T-helper 1 cell (primary cell): ENCODE results near the gene ORAI1.
A peak's percentile ranks its signal among the peaks of the same experiment; 100 is the strongest.
"Not testable (repeated sequence)": the region's sequence is repeated elsewhere in the genome, so short reads cannot be mapped to it uniquely, and the experiment has no call there.

Source experiments
- DNase-seq, 5 donors: peaks; one replicate each; pipeline ENCODE4 v3.0.0-alpha.2; 2012 to 2020

ORAI1 gene

DNA sequence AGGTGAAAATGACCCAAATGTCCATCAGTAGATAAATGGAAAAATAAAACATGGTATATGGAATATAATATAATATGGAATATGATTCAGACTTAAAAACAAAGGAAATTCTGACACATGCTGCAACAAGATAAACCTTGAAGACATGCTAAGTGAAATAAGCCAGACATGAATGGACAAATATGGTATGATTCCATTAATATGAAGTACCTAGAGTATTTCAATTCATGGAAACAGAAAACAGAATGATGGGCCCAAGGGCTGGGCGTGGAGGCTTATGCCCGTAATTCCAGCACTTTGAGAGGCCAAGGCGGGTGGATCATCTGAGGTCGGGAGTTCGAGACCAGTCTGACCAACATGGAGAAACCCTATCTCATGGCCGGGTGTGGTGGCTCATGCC lies 22.7 kb upstream of the ORAI1 start:
- DNase-seq: no peak

DNA sequence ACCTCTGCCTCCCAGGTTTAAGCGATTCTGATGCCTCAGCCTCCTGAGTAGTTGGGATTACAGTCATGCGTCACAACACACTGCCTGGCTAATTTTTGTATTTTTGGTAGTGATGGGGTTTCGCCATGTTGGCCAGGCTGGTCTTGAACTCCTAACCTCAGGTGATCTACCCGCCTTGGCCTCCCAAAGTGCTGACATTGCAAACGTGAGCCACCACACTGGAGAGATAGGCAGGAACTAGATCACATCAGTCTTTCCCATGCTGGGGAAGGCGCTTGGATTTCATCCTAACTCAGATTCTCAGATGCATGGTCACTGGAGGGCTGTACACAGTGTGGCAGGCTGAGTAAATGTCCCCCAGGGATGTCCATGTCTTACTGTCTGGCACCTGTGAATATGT lies 18.0 kb upstream of the ORAI1 start:
- DNase-seq: no peak

DNA sequence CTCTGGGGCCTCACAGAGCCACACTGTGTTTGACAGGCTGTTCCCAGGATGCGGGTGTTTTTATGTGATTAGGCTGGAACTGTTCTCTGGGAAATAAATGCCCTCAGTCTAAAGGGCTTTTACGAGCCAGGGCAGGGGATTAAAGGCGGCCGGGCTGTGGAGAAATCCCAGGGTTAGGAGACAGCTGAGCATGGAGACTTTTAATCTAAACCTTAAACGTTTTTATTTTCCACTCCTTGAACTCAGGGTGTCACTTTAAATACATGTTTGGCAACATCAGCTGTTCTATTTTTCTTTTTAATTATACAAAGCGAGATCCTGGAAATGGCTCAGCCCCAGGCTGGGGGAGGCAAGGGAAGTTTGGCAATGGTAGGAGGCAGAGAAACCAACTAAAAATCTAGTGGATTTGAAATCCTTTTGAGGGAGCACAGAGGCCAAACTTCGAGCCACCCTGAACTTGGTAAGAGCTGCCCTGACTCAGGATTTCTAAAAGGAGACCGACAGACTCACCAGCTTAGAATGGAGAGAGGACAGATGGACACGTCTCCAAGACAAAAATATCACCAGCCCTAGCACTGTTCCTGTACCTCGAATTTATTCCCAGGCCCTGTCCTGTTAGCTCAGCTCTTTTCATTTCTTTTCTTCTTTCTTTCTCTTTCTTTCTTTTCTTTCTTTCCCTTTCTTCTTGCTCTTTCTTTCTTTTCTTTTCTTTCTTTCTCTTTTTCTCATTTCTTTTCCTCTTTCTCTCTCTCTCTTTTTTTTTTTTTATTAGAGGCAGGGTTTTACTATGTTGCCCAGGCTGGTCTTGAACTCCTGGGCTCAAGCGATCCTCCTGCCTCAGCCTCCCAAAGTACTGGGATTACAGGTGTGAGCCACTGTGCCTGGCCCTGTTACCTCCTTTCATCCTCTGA lies 15.8 kb upstream of the ORAI1 start:
- no peak for DNase-seq

DNA sequence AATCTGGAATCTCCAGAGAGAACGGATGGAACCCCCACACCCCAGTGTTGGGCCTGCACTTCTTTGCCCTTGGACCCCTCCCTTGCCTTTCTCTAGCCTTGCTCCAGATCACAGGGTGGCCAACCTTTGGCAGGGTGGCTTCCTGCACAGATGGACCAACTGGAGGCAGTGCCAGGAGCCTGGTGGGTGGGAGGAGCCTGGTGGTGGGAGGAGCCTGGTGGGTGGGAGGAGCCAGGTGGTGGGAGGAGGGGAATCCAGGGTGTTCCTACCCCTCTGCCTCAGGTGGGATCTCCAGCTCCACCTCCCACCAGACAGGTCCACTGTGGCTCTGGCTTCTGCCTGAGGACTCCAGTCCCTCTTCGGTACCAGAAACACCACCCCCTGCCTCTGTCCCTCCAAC lies 15.0 kb upstream of the ORAI1 start:
- DNase-seq: no peak

DNA sequence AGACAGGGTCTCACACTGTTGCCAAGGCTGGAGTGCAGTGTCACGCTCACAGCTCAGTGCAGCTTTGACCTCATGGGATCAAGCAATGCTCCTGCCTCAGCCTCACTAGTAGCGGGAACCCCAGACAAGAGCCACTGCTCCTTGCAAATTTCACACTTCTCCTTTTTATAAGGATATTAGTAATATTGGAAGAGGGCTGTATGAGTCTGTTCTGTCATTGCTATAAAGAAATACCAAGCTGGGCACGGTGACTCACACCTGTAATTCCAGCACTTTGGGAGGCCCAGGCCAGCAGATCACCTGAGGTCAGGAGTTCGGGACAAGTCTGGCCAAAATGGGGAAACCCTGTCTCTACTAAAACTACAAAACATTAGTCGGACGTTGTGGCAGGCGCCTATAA lies 12.9 kb upstream of the ORAI1 start:
- DNase-seq: no peak

DNA sequence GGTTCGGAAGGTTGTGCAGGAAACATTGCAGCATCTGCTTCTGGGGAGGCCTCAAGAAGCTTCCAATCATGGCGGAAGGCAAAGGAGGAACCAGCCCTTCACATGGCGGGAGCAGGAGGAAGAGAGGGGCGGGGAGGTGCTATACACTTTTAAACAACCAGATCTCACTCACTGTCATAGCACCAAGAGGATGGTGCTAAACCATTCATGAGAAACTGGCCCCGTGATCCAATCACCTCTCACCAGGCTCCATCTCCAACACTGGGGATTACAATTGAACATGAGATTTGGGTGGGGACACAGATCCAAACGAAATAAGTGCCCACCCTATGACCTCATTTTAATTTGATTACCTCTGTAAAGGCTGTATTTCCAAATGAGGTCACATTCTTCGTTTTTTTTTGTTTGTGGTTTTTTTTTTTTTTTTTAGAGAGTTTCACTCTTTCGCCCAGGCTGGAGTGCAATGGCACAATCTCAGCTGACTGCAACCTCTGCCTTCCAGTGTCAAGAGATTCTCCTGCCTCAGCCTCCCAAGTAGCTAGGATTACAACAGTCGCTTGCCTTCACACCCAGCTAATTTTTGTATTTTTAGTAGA lies 11.4 kb upstream of the ORAI1 start:
- no peak for DNase-seq

DNA sequence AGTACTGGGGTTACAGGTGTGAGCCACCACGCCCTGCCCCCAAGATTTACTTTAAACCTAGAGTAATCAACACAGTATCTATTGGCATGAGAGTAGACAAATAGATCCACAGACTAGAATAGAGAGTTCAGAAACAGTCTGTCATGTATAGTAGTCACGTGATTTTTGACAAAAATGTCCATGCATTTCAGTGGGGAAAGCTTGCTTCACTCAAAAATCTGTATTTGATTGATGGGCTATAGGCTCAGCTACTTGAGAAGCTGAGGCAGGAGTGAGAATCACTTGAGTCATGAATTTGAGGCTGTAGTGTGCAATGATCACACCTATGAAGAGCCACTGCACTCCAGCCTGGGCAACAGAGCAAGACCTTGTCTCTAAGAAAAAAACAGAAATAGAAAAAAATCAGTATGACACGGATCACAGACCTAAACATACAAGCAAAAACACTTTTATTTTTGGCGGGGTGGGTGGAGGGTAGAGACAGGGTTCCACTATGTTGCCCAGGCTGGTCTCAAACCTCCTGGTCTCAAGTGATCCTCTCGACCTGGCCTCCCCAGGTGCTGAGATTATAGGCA lies 7.6 kb upstream of the ORAI1 start:
- no peak for DNase-seq

DNA sequence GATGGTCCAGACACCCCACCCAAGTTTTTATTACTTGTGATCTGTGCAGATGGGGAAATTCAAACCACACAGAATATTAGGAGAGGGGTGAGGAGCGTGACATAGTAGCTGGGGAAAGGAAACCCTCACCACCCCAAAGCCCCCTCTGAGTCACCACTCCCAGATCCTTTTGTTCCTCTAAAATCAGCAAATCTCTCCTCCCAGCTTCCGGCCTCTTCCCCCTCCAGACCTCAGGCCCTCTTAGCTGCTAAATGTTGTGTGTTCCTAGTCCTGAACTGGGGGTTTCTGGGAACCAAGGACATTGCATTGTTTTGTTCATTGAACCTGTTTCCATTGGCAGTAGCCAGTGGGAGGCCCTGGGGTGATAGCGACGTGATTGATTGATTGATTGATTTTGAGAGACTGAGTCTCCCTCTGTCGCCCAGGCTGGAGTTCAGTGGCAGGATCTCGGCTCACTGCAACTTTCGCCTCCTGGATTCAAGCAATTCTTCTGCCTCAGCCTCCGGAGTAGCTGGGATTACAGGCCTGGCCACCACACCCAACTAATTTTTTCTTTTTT lies 5.9 kb upstream of the ORAI1 start:
- DNase-seq: no peak

DNA sequence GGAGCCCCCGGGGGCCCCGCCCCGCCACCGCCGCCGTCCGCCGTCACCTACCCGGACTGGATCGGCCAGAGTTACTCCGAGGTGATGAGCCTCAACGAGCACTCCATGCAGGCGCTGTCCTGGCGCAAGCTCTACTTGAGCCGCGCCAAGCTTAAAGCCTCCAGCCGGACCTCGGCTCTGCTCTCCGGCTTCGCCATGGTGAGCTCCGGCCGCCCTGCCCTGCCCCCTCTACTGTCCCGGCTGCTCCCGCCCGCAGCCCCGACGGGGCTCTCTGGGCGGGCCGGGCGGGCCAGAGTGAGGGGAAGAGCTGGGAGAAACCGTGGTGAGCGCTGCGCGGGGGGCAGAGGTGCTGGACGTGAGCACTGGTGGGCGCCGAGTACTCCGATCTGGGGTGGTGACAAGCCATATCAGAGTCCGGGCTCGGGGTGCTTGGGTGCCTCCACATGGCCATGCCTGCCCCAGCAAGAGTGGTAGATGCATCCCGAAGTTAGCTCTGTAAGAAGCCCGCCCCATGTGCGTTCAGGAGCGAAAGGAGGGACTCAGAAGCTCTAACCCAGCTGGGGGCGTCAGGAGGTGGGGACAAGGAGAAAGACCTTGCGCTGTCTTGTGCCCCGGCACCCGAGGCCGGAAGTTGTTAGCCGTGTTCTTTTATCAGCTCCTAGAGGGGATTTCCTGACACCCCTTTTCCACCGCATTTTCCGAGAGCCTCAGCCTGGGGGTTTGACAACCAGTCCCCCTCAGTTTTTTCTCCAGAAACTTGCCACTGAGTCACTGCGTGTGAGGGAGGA lies 717 bp downstream of the ORAI1 start:
- peak; percentile 68 to 80 (median 79) for DNase-seq

DNA sequence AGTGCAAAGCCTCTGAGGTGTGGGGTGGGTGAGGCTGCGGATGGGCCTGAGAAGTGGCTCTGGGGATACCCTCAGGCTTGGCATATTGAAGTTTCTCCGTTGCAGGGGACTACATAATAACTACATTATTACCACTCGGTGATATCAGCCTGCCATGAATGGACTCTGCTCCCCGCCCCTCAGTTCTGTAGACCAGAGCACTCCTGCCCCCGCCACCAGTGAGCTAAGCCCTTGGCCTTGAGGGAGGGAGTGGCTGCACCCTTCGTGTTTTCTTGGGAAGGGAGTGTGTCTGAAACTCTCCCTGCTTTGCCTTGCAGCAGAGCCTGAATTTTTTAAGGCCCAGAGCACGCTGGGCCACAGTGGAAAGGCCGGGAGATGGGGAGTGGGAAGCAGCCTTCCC lies 1.7 kb downstream of the ORAI1 start:
- no peak for DNase-seq

DNA sequence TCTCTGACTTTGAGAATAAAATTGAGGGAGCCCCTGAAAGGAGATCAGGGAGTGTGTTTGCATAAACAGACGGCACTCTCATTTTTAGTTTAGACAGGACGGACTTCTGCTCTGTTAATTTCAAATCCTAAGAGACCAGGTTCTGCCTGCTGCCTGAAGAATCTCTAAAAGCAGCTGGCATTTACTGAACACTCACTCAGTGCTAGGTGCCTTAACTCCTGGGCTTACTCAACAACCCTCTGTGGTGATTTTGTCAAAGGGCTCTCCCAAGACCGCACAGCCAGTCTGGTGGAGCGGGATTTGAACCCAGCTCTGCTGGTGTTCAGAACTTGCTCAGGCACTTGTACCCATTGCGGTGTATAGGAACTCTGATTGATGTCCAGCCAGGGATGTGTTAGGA lies 2.2 kb downstream of the ORAI1 start:
- peak in 1 of 5 donors; percentile 34 for DNase-seq

DNA sequence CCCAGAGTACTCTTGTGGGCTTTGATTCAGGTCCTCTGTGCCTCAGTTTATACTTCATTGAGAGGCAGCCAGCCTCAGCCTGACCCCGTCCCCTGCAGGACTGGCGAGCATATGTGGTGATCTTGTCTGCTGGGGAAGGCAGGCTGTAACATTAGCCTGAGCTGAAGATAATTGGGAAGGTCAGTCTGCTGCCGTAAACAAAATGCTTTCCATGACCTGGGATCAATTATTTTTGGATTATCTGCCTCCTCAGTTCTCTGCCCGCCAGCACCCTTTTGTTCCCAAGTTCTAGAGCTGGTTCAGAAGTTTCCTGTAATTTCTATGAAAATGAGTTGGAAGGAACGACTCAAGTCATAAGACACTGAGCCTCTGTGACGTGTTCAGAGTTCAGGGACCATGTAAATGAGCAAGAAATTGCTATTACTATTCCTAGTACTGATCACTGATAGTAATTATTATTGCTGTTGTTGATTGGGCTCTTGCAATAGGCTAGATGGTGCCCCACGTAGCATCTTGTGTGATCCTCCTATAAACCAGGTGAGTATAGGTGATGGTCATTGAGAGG lies 4.5 kb downstream of the ORAI1 start:
- no peak for DNase-seq

DNA sequence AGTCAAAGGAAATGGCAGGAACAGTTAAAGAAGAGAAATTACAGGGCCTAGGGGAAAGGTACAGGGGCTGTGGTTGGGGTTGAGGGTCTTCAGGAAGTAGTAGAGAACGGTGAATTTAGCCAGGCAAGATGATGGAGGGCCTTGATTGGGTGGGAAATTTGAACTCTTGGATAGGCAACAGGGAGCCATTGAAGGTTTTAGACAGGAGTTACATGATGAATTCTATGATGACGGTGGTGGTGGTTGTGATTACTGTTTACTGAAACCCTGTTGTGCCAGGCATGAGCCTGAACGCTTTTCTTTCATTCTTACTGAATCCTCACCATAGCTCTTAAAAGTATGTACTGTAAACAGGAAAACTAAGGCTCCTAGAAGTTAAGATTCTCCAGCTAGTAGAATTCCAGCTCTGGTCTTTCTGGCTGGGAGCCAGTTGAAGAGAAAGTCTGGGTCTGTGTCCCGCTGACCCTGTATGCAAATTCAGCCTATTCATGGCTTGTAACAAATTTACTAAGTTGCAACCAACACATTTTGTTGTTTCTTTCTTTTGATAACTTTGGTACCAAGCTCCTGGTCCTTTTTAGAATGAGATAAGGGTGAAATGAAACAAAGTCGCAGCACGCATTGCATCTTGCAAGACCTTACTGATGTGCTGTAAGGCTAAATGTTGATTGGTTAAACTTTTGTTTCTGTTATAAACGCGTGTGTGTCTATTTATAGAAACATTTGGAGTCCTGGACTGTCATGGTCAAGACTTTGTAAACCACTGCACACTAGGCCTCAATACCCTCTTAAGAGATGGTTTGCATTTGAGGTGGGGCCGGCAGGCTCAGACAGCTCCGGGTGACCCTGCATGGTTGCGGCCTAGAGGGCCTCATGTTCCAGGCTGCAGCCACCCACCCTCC lies 6.0 kb downstream of the ORAI1 start:
- DNase-seq: no peak

DNA sequence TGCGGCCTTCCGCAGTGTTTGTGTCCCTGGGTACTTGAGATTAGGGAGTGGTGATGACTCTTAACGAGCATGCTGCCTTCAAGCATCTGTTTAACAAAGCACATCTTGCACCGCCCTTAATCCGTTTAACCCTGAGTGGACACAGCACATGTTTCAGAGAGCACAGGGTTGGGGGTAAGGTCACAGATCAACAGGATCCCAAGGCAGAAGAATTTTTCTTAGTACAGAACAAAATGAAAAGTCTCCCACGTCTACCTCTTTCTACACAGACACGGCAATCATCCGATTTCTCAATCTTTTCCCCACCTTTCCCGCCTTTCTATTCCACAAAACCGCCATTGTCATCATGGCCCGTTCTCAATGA lies 7.5 kb downstream of the ORAI1 start:
- not testable (repeated sequence) for DNase-seq

DNA sequence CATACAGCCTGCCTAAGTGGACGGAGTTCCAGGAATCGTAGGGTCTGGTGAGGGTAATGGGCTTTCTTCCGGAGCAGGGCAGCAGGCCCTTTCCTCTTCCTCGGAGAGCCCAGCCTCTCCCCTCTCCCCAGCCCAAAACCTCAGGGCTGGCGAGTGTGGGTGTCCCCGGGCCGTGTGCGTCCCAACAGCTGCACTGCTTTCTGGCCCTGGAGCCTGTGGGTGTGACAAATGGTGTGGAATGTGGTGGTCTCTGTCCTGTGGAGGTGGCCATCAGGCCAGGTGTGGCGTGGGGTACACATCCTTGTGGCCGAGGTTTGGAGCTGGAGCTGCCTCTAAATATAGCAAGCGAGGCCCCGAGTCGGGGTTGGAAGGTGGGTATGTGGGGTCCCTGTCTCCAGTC lies 8.5 kb downstream of the ORAI1 start:
- DNase-seq: no peak

DNA sequence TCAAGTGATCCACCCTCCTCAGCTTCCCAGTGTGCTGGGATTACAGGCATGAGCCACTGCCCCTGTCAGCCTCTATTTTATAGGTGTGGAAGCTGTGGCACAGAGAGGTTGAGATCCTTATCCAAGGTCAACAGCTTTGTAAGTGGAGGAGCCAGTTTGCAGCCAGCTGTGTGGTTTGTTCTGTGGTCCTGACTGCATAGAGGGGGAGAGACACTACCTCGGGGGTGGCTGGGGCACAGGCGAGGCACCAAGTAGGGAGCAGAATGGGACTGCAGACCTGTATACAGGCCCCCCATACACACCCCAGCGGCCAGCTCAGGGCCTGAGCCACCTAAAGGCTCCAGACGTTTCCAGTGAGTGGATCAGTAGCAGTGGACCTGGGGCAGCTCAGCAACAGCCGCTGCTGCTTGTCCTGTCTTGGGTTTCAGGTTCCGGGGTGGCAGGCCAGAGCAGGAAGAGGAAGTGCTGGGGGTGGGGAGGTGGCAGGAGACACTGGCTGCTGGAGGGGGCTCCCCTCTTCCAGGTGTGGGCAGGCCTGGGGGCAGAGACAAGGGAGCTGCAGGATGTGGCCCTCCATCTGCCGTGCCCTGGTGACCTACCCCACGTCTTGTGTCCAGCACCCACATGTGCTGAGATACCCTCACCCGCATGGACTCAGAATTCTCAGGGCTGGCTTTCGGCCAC lies 11.0 kb downstream of the ORAI1 start:
- DNase-seq: peak in 4 of 5 donors; percentile 22 to 70 (median 32)

DNA sequence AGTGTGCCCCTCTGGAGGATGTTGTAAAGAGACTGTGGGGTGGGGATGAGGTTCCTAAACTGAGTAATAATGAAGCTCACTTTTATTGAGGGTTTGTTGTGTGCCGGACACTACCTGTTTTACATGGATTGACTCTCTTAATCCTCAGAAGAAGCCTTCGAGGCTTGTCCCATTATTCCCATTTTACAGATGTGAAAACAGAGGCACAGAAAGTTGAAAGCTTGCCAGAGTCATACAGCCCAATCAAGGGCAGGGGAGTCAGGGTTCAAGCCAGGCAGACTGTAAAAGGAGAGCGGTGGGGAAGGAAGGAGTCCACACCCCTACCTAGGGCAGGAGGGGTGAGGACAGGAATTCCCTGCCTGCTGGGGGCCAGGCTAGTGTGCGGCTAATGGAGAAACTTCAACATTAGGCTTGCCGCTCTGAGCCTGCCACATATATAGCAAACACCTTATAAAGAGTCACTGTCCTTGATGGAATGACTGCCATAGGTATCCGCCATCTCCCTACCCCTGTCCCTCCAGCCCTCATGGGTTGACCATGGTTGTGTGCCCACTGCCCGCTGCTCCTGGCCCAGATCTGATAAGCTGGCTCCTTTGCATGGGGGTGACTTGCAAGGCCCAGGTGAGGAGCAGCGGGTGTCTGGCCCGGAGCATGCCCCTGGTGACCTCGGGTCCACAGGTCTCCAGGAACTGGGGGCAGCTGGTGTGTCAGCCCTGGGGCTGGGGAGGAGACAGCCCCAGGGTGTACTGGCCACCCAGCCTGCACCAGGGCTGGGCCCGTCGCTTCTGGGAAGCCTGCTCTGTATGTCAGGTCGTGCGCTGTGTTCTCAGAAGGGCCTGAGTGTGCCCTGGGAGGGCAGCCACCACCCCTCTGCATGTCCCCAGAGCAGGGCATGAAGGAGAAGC lies 12.2 kb downstream of the ORAI1 start:
- DNase-seq: no peak

DNA sequence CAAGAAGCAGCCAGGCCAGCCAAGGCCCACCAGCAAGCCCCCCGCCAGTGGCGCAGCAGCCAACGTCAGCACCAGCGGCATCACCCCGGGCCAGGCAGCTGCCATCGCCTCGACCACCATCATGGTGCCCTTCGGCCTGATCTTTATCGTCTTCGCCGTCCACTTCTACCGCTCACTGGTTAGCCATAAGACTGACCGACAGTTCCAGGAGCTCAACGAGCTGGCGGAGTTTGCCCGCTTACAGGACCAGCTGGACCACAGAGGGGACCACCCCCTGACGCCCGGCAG lies 15.0 kb downstream of the ORAI1 start:
- DNase-seq: no peak

DNA sequence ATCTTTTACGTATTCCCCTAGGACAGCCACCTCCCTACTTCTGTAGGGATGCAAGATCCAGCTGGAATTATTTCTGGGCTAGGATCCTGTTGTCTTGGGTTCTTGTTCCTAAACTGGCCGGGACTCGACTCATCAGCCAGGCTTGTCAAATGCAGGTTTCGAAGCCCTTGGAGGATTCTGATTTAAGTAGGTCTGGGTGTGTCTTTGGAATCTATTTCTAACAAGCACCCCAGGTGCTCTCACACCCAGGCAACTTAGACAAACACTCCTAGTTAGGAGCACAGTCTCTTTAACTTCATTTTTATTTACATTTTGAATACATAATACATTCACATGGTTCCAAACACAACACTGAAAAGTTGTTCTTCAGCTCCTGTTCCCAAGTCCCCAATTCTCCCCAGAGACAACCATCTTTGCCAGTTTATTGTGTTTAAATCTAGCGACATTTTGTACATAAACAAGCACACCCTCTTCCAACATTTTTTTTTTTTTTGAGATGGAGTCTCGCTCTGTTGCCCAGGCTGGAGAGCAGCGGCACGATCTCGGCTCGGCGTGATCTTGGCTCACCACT lies 22.2 kb downstream of the ORAI1 start:
- no peak for DNase-seq

DNA sequence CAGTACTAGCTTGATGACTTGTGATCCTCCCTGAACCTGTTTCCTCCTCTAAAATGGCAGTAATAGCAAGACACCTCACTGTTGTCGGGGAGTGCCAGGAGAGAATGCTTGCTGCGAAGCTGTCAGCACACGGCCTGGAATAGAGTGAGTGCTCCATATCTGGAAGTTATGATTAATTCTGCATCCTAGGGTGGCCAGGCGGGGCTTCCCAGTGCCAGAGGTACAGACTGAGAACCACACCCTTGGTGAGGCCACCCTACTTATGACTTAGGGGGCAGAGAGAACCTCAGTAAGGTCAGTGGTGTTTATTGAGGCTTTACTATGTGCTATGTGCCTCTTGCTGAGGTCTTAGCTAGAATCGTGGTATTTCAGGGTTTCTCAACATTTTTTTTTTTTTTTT lies 23.0 kb downstream of the ORAI1 start:
- DNase-seq: no peak
